Glutamatergic neuron (in vitro differentiated cells): ENCODE results near the gene KIAA0825. TPM values are rescaled to one million over a fixed set of nuclear protein-coding genes. Genes with fewer than 3 reads are reported as not detected.

Experiments used
- DNase-seq: peaks from one replicate; pipeline ENCODE4 v3.0.0; 2022
- H3K27ac Mint-ChIP-seq: one replicate; pipeline ENCODE4 v1.8.0; 2020; ENCODE audit warnings: mild to moderate bottlenecking, mixed read lengths, inconsistent platforms; ENCODE audit not compliant: unreplicated experiment
- H3K27me3 Mint-ChIP-seq: one replicate; pipeline ENCODE4 v1.8.0; 2020; ENCODE audit warnings: mild to moderate bottlenecking, moderate library complexity, mixed read lengths, inconsistent platforms; ENCODE audit not compliant: unreplicated experiment
- H3K36me3 Mint-ChIP-seq: one replicate; pipeline ENCODE4 v1.8.0; 2020; ENCODE audit warnings: mild to moderate bottlenecking, mixed read lengths, inconsistent platforms; ENCODE audit not compliant: unreplicated experiment
- H3K4me1 Mint-ChIP-seq: one replicate; pipeline ENCODE4 v1.8.0; 2020; ENCODE audit warnings: mild to moderate bottlenecking, low read depth, mixed read lengths, inconsistent platforms; ENCODE audit not compliant: unreplicated experiment
- H3K4me3 Mint-ChIP-seq: one replicate; pipeline ENCODE4 v1.8.0; 2020; ENCODE audit warnings: mild to moderate bottlenecking, mixed read lengths, inconsistent platforms; ENCODE audit not compliant: unreplicated experiment
- H3K9me3 Mint-ChIP-seq: one replicate; pipeline ENCODE4 v1.8.0; 2020; ENCODE audit warnings: mild to moderate bottlenecking, moderate library complexity, mixed read lengths, inconsistent platforms; ENCODE audit not compliant: unreplicated experiment
- total RNA-seq: library from RNA; stranded (reverse); fragmentation: NEBNext Ultra II Directional; extraction: Animal tissue kit (Norgen Biotek cat#: 25700); gene quantifications from one replicate; pipeline ENCODE4 v1.2.1, GENCODE V29; 2021; ENCODE audit not compliant: unreplicated experiment
- TF ChIP-seq, protein P1 (sequence below): fragments of 200-600 bp; sonication (generic); IDR thresholded peaks from one replicate; pipeline ENCODE4 v1.5.0; 2021; ENCODE audit not compliant: partially characterized antibody, unreplicated experiment

The KIAA0825 gene
- total RNA-seq, 1 donor from 2014 or later, result 1.2 TPM

DNA sequence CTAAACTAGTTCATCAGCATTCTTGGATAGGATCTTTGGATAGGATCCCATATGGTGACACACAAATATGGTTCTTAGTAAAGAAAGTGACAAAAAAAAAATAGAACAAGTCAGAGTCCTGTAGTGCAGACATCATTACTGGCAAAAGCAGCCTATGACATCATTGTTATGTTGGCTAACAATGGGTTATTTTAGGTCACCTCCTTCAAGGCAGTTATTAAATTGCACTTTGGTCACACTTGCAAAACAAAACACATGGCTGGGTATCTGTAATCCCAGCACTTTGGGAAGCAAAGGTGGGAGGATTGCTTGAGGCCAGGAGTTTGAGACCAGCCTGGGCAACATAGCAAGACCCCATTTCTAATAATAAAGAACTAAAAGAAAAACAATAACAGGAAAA, 185.9 kb downstream of the KIAA0825 start:
- no peak overlapping the region for H3K4me3 Mint-ChIP-seq
- no peak overlapping the region for H3K27ac Mint-ChIP-seq
- no peaks in the 10 kb centered on the region for H3K36me3 Mint-ChIP-seq
- no peaks in the 10 kb centered on the region for H3K9me3 Mint-ChIP-seq
- H3K4me1 Mint-ChIP-seq, result no peaks in the 10 kb centered on the region
- TF ChIP-seq, protein P1, sequence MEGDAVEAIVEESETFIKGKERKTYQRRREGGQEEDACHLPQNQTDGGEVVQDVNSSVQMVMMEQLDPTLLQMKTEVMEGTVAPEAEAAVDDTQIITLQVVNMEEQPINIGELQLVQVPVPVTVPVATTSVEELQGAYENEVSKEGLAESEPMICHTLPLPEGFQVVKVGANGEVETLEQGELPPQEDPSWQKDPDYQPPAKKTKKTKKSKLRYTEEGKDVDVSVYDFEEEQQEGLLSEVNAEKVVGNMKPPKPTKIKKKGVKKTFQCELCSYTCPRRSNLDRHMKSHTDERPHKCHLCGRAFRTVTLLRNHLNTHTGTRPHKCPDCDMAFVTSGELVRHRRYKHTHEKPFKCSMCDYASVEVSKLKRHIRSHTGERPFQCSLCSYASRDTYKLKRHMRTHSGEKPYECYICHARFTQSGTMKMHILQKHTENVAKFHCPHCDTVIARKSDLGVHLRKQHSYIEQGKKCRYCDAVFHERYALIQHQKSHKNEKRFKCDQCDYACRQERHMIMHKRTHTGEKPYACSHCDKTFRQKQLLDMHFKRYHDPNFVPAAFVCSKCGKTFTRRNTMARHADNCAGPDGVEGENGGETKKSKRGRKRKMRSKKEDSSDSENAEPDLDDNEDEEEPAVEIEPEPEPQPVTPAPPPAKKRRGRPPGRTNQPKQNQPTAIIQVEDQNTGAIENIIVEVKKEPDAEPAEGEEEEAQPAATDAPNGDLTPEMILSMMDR, result no peak
- DNase-seq, result no peak
- no peaks in the 10 kb centered on the region for H3K27me3 Mint-ChIP-seq

GRCh38 chr5:94431696-94432095, 186.7 kb downstream of the KIAA0825 start:
- H3K27me3 Mint-ChIP-seq, result no peaks in the 10 kb centered on the region
- H3K9me3 Mint-ChIP-seq, result no peaks in the 10 kb centered on the region
- TF ChIP-seq, protein P1, result no peak
- H3K36me3 Mint-ChIP-seq, result no peaks in the 10 kb centered on the region
- no peak overlapping the region for H3K4me3 Mint-ChIP-seq
- no peak for DNase-seq
- H3K27ac Mint-ChIP-seq, result no peak overlapping the region
- no peaks in the 10 kb centered on the region for H3K4me1 Mint-ChIP-seq

DNA sequence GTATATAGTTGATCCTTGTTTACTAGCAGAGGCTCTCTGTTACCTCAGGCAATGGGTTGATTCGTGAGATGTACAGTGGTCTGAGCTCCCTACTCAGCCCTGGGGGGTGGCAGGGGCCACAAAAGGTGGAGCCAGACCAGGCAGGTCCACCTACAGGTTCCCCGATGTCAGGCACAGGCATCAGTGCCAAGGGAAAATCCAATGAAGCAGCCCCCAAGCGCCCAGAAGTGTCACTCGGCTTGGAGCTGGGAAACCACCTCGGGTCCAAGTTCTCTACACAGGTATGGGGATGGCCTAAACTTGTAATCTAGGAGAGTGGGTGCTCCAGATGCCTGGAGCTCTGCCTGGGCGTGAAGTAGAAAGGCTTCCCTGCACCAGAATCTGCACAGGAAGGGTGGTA, 188.8 kb downstream of the KIAA0825 start:
- no peaks in the 10 kb centered on the region for H3K36me3 Mint-ChIP-seq
- no peak for DNase-seq

DNA sequence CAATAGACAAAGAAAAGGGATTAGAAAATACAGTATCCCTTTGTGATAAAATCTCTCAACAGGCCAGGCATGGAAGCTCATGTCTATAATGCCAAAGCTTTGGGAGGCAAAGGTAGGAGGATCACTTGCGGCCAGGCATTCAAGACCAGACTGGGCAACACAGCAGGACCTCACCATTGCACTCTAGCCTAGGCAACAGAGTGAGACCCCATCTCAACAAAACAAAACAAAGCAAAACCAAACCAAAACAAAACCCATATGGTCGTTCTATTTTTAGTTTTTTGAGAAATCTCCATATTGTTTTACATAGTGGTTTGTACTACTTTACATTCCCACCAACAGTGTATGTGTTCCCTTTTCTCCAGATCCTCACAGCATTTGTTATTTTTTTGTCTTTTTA, 193.0 kb downstream of the KIAA0825 start:
- Mint-ChIP-seq H3K4me3 (no peak overlapping the region), H3K27ac (no peak overlapping the region), H3K4me1 (no peaks in the 10 kb centered on the region), H3K27me3 (no peaks in the 10 kb centered on the region), H3K36me3 (no peaks in the 10 kb centered on the region), H3K9me3 (no peaks in the 10 kb centered on the region)
- no peak for DNase-seq
- TF ChIP-seq, protein P1, result no peak

More for the DNA sequence above, 188.8 kb downstream of the KIAA0825 start:
- H3K4me3 Mint-ChIP-seq, result no peak overlapping the region
- H3K4me1 Mint-ChIP-seq, result no peaks in the 10 kb centered on the region
- H3K27ac Mint-ChIP-seq, result no peak overlapping the region
- H3K27me3 Mint-ChIP-seq, result no peaks in the 10 kb centered on the region
- H3K9me3 Mint-ChIP-seq, result no peaks in the 10 kb centered on the region
- TF ChIP-seq, protein P1, result no peak

DNA sequence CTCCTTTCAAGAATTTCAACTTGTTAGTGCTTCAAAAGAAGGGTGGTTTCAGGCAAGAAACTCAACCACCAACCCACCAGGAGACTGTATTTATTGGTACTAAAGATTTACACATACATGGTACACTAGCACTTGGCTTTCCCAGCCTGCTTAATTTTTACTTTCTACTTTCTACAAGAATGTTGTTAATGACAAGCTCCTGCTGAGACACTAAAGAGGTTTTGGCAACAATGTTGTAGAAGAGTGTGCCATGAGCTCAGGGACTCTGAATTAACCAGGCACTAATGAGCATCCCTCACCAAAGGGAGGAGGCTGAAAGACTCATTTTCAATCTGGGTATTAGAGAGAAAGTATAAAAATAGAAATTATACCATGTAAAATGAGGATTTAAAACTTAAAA, 195.0 kb downstream of the KIAA0825 start:
- Mint-ChIP-seq H3K27me3 (no peaks in the 10 kb centered on the region), H3K27ac (no peak overlapping the region), H3K36me3 (no peaks in the 10 kb centered on the region), H3K9me3 (no peaks in the 10 kb centered on the region), H3K4me3 (no peak overlapping the region), H3K4me1 (no peaks in the 10 kb centered on the region)
- DNase-seq, result no peak
- TF ChIP-seq, protein P1, result no peak
